GM18508 (cell line): ENCODE measurements around the gene CTCFL.

Experiments
- ATAC-seq: cut with Tn5 transposase; IDR thresholded peaks from one replicate; pipeline ENCODE4 v1.9.1; 2021; ENCODE audit warnings: moderate number of reproducible peaks; ENCODE audit not compliant: insufficient read depth, unreplicated experiment

CTCFL gene, protein sequence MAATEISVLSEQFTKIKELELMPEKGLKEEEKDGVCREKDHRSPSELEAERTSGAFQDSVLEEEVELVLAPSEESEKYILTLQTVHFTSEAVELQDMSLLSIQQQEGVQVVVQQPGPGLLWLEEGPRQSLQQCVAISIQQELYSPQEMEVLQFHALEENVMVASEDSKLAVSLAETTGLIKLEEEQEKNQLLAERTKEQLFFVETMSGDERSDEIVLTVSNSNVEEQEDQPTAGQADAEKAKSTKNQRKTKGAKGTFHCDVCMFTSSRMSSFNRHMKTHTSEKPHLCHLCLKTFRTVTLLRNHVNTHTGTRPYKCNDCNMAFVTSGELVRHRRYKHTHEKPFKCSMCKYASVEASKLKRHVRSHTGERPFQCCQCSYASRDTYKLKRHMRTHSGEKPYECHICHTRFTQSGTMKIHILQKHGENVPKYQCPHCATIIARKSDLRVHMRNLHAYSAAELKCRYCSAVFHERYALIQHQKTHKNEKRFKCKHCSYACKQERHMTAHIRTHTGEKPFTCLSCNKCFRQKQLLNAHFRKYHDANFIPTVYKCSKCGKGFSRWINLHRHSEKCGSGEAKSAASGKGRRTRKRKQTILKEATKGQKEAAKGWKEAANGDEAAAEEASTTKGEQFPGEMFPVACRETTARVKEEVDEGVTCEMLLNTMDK

DNA sequence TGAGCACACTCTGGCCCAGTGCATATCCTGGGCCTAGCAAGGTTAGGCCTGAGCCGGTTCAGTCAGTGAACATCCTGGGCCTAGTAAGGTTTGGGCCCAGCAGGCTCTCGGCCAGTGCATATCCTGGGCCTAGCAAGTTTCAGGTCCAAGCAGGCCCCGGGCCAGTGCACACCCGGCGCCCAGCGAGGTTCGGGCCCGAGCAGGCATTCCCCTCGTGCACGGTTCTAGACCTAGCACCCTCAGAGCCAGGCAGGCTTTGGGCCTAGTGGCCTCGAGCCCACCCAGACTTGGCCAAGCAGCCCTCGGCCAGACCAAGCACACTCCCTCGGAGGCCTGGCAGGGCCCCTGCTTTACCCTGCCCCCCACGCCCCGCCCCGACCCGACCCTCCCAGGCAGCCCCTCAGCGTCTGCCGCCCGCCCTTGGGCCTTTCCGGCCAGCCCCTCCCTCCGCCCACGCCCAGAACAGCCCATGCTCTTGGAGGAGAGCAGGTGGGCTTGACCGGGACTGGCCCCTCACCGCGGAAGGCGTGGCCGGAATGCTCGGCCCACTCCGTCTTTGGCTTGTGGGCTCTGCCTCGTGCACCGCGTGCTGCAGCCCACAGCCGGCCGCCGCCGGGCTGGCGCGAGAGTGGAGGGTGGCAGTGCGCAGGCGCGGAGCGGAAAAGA is at the start of gene CTCFL:
TSS of gene CTCFL (minus strand) at position 630 of the 666 bp plus-strand sequence. CDS start 935 bp downstream, outside the sequence.
- ATAC-seq: no peak

DNA sequence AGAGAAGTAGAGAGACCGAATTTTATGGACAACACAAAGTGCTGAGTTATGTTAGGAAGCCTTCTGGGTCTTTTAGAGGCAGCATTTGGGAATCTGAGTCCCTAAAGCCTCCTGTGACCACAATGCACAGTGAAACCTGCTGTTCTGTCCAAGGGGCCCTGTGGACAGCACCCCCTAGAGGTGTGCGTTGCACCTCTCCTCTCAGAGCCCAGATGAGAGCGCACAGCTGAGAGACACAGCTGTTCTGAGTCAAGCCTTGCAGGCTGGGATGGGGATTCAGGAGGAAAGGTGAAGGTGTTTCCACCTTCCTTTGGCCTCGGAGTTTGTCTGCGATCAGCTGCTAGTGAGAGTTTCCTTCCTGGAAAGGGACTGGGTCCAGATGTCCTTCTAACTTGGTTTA is 49.0 kb upstream of the CTCFL start:
- no peak for ATAC-seq

DNA sequence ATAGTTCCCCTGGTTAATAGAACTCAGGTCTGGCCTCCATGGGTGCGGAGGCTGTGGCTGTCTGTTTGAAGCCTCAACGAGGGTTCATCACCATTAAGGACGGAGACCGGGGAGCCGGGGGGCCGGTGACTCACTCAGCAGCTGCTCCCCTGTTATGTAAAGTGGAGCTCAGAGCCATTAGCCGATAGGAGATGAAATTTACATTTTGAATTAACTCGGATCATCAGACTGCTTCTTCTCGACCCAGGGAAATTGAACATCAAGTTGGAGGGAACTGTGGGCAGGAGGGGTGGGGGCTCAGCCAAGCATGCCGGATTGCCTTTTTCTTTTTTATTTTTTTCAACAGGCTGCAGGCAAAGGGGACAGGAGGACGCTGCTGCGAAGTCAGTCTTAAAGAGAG is 48.3 kb upstream of the CTCFL start:
- no peak for ATAC-seq

DNA sequence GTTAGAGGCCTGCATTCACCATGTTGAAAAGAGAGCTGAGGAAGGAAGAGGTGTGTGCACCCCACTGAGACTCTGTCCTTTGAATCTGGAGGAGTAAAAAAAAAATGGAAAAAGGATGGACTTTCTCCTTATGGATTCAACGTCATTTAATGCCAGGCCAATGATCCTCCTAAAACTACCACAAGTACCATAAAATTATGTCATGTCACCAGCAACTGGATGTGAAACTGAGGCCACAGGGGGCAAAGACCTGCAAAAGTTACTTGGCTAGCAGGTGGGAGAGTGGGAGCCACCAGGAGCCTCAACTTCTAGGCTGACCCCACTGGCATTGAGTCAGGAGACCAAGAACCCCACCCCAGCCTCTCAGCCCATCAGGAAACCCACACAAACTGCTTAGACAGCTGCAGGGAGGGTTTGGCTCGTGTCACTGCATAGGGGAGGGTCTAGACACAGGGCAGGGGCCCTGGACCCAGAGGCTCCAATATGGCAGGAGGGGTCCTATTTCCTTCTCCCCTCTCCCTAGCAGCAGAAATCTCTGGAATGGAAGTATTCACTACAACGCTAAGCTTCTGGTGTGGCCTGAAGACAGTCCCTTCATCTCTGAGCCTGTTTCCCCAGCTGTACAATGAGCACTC is 47.0 kb upstream of the CTCFL start:
- ATAC-seq: no peak

DNA sequence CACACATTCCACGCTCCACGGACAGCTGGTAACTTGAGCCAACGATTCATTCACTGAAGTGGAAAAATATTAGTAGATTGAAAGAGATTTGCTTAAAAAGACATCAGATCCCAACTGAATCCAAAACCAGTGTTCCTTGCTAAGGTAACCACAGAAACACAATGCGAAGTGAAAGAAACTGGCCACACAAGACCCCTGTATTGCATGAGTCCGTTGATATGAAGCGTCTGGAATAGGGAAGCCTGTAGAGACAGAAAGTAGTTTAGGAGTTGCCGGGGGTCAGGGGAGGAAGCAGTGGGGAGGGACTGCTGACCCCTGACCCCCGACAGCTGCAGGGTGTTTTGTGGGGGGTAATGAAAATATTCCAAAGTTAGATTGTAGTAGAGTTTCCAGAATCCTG is 46.0 kb upstream of the CTCFL start:
- ATAC-seq: no peak

DNA sequence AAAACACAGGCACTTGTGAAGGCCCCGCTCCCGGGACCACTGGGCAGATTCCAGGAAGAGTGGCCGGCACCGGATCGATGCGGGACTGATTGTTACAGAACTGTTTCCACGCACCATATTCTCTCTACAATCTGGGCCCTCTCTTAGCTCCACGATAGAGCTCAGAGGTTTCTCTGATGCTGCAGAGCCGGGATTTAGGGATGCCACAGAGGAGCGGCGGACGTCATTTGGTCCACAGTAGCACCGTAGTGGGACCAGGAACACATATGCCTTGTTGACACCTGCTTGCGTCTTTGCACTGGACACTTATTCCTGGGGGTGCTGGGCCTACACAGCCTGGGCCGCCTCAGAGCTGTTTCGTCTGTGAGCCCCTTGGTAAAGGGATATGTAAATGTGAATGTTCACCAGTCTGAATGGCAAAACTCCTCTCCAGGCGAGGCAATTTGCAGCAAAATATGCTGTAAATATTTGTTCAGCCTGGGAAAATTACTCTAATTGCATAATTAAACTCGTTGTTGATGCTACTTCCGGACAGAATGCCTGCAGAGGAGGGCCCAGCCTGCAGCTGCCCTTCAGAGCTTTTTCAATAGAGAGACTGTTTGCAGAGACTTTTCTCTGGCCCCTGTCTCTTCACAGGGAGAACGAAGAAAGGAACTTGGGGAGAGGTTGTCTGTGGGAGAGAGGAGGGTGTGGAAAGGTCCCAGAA is 45.4 kb upstream of the CTCFL start:
- no peak for ATAC-seq

DNA sequence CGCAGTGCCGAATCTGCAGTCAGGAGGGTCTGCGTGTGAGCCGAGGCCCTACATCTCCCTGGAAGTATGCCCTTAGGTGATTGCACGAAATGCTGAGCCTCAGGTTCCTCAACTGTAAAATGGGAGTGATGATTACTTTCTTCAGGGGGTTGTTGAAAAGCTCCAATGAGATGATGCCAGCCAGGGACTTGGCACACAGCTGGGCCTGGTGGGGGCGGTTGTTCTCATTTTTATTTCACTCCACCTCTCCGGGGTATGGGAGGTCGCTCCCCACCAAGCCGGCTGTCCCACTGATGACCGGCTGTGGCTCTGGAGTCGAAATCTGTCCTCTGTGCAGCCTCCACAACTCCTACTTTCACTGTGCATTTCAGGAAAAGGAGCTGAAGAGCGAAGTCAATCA is 44.0 kb upstream of the CTCFL start:
- no peak for ATAC-seq

DNA sequence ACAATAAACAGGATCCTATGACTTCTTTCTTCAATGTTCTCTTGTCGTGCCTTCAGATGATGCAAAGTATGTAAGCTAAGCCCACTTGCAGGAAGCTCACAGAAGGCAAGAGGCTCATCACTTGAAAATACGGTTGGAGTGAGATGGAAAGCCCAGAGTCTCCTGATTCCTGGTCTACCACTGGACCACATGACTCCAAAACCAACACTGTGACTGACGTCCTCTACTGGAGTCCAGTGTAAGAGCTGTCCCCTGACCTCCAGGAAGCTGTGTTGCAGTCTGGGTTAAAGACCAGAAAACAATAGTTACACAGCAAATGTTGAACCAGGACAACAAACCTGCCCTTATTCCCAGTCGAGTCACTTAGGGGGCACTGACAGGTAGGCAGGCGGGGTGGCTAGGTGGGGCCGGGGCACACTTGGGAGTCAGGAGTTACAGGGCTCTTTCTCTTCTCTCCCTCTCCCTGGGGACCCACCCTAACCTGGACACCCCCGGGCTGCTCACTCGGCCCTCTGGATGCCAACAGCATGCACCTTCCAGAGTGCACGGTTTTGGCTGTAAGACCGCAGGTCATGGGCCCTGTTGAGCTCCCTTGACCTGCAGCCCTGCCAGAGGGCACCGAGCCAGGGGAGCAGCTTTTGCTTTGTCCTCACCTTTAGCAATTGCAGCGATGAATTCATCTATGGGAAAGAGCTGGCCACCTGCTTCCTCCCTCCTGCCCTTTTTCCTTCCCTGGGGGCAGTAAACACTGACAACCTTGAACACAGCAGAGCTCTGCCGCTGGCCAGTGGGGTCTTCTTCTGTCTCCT is 43.4 kb upstream of the CTCFL start:
- no peak for ATAC-seq

DNA sequence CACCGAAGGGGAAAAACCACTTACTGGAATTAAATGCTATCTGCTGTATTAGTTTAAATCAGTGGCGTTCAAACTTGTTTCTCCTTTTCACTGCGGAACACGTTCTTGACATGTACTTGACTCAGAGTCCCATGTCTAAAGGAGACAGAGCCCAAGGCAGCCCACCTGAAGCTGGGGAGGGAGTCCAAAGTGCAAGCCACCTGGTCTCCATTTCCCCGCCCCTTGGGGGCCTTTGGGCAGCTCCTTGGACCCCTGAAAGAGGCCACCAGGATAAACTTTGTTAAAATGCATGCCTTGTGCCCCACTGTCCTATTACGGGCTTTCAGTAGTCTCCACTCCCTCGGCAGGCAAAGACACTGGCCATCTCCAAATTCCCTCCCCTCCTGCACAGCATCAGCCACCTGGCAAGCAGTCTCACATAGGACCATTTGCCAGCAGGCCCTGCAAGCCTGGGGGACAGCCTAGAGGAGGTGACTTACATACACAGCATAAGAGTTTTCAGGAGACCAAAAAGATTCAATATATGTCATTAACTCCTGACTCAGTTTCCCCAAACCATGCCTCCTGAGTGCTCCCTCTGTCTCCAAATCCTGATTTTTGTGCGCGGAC is 42.6 kb upstream of the CTCFL start:
- no peak for ATAC-seq

DNA sequence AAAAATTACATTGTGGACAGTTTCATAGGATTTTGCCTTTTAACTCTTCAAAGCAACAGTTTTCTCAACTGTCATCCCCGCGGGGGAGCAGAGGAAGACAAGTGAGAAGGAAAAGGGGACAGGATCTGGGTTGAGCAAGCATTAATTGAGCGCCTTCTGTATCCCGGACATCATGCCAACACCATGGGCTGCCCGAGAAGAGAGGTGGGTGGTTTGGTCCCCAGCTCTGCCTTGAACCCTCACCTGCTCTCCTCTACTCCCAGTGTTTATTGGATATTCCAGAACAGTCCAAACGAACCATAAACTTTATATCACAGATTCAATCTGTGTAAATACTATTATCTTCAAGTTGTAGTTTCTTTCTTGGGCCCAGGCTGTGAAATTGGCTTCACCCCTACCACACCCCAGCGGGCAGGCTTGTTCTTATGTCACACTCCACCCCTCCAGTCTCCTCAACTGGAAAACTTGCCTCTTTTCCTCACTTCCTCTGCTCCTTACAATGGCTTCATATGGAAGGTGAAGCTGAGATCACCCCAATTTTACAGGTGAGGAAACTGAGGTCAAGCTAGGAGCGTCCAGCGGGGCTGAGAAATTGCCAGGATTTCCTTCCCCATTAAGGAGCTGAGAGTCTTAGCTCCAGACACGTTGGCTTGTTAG is 42.0 kb upstream of the CTCFL start:
- ATAC-seq: no peak

DNA sequence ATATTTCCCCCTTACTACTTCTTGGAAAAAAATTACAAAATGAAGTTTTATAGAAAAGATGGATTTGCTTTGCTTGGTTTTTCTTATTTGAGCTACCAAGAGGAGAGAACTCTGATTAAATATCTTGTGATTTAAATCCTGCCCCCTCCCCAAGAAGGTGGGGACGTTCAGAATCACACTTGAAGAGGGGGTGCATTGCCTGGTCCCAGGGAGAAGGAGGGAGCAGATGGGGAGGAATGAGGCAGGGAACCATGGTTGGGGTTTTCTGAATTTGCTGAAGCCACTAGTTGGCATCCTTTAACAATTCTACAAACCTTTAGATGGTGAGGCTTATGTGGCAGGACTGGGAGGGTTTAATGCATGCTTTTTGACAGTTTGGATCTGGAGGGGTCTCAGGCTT is 41.5 kb upstream of the CTCFL start:
- no peak for ATAC-seq

DNA sequence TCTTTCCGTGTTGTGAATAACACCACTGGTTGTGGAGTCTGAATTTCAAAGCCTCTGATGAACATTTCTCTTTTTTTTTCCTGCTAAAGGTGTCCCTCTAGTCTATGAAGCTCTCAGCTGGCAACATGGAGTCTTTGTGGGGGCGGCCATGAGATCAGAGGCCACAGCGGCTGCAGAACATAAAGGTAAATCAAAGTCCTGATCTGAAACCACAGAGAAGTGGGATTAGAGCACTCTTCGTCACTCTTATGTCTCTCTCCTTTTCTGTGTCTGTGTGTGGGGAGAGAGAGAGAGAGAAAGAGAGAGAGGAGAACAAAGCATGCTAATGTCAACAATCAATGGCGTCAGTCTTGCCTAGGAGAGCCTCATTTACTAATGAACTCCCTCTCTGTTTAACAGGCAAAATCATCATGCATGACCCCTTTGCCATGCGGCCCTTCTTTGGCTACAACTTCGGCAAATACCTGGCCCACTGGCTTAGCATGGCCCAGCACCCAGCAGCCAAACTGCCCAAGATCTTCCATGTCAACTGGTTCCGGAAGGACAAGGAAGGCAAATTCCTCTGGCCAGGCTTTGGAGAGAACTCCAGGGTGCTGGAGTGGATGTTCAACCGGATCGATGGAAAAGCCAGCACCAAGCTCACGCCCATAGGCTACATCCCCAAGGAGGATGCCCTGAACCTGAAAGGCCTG is 40.2 kb upstream of the CTCFL start:
- ATAC-seq: no peak

DNA sequence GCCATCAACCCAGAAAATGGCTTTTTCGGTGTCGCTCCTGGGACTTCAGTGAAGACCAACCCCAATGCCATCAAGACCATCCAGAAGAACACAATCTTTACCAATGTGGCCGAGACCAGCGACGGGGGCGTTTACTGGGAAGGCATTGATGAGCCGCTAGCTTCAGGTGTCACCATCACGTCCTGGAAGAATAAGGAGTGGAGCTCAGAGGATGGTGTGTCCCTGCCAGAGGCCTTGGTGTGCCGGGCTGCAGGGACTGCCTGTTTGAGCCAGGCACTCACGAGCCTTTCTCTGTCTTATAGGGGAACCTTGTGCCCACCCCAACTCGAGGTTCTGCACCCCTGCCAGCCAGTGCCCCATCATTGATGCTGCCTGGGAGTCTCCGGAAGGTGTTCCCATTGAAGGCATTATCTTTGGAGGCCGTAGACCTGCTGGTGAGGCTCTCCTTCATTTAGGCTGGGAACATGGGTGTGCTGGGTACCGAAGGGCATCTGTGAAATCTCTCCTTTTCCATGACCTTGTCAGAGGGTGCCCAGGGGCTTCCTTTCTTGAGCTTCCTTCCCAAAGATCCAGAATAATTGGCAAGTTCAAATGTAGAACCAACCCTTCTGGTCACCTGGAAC is 39.4 kb upstream of the CTCFL start:
- no peak for ATAC-seq

DNA sequence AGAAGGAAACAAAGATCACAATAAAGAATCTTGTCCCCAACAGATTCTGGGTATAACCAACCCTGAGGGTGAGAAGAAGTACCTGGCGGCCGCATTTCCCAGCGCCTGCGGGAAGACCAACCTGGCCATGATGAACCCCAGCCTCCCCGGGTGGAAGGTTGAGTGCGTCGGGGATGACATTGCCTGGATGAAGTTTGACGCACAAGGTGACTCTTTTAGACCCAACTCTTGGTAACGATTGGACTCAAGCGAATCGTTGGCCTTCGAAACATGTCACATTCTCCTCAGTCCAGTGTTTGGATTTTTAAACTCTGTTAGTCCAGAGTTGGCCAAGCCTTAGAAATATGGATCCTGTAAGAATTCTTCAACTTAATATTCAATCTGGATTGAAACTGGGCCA is 38.6 kb upstream of the CTCFL start:
- ATAC-seq: no peak

DNA sequence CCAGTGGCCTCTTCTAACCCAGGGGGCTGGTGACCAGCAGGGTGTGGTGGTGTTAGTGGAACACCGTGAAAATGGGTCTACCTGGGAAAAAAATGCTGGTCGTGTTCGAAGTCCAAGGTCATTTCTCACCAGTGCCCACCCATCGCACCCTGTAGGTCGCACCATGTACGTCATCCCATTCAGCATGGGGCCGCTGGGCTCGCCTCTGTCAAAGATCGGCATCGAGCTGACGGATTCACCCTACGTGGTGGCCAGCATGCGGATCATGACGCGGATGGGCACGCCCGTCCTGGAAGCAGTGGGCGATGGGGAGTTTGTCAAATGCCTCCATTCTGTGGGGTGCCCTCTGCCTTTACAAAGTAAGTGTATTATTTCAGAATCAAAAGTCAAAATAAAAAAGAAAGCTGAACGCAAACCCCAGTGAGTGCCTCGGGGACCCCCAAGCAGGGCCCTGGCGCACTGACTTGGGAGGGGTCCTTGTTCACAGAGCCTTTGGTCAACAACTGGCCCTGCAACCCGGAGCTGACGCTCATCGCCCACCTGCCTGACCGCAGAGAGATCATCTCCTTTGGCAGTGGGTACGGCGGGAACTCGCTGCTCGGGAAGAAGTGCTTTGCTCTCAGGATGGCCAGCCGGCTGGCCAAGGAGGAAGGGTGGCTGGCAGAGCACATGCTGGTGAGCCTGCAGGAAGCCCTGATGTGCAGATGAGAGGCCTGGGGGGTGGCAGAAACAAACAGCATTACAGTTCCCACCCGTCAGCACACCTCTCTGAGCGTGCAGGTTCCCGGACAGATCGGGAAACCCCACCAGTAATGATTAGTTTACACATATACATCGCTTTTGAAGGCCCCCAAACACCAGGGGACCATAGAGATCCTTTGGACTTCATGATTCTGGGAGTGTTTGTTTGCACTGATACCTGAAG is 37.9 kb upstream of the CTCFL start:
- ATAC-seq: no peak
